ENCODE results near the gene PTGER1. TPM values are rescaled to one million over a fixed set of nuclear protein-coding genes. Genes with fewer than 3 reads are reported as not detected.

Gene PTGER1
- total RNA-seq, 2 experiments from 2014 or later, result 0.23 TPM; not detected in 1

- ChIA-PET CTCF (ENCODE audit: unreplicated experiment) (no interaction called here), POLR2A (interaction anchor here (0.6 to 1.6 kb wide), 2 partner anchors 20 to 62 kb away, joined by 3 to 5 read pairs; no protein-coding TSS in a partner anchor)
- DNase-seq (ENCODE audit: low spot score), result peak; percentile 88
- Histone ChIP-seq H3K79me2 (ENCODE audit: insufficient read depth, low read depth, low read length) (peaks cover 36% of the 10 kb centered on the region; the same call in 1 of the 2 replicates), H3K4me3 (ENCODE audit: low read depth, low read length, poor library complexity, severe bottlenecking) (peak overlapping the region; percentile 69), H3K36me3 (ENCODE audit: insufficient read depth, low read length) (peaks cover 45% of the 10 kb centered on the region), H3K4me1 (ENCODE audit: insufficient read depth, low read length, poor library complexity, severe bottlenecking) (peaks cover 36% of the 10 kb centered on the region), H3K27ac (ENCODE audit: low read depth, low read length, poor library complexity, severe bottlenecking) (peak overlapping the region; percentile 63), H4K20me1 (ENCODE audit: insufficient read depth, low read length) (no peaks in the 10 kb centered on the region), H3K9me3 (ENCODE audit: low read length) (no peaks in the 10 kb centered on the region), H2AFZ (ENCODE audit: low read length) (peak overlapping the region; percentile 54), H3K4me2 (ENCODE audit: low read length) (peak overlapping the region; percentile 89), H3K9me2 (ENCODE audit: insufficient read depth, low read length) (no peaks in the 10 kb centered on the region)
- BruUV-seq (replicated peaks), result no TSS peak
- TF ChIP-seq CTCF (conservative IDR thresholded peaks at IDR 0.05; ENCODE audit: low read length), result no peak
- TF ChIP-seq EZH2phosphoT487 (IDR thresholded peaks at IDR 0.05; ENCODE audit: borderline replicate concordance, low read depth, low read length), result no peak
- intact Hi-C loops (cut with micrococcal nuclease; ENCODE audit: unreplicated experiment), result no loop called here
Observed at GRCh38 chr19:14440049-14440448, 35.1 kb downstream of the PTGER1 start.

DNA sequence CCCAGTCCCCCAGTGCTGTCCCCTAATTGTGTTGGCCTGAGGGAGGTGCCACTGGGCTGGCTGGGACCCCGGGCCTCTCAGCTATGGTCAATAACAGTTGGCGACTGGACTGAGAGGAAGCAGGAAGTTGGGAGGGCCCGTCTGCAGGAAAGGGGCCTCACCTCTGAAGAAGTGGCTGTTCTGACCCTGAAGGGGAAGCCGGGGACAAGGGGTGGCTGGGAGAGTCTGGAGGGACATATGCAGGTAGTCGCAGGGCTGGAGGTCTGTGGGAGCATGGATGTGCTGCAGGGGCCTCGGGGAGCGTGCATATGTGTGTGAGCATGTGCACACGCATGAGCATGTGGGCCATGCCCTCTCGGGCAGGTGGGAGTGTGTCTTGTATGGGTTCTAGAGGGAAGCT, 36.1 kb downstream of the PTGER1 start:
- no TSS peak for BruUV-seq (replicated peaks)
- no peaks in the 10 kb centered on the region for H3K9me2 ChIP-seq (ENCODE audit: insufficient read depth, low read length)
- no peaks in the 10 kb centered on the region for H4K20me1 ChIP-seq (ENCODE audit: insufficient read depth, low read length)
- ChIA-PET POLR2A (interaction anchor here (0.5 to 0.6 kb wide), 2 partner anchors 60 to 84 kb away, joined by 3 to 4 read pairs; no protein-coding TSS in a partner anchor), CTCF (ENCODE audit: unreplicated experiment) (no interaction called here)
- H3K79me2 ChIP-seq (ENCODE audit: insufficient read depth, low read depth, low read length), result peaks cover 46% of the 10 kb centered on the region; the same call in 1 of the 2 replicates
- peaks cover 43% of the 10 kb centered on the region for H3K36me3 ChIP-seq (ENCODE audit: insufficient read depth, low read length)
- peak overlapping the region; percentile 63 for H3K27ac ChIP-seq (ENCODE audit: low read depth, low read length, poor library complexity, severe bottlenecking)
- no peaks in the 10 kb centered on the region for H3K9me3 ChIP-seq (ENCODE audit: low read length)
- H3K4me2 ChIP-seq (ENCODE audit: low read length), result peak overlapping the region; percentile 89
- H3K4me3 ChIP-seq (ENCODE audit: low read depth, low read length, poor library complexity, severe bottlenecking), result no peak overlapping the region
- peaks cover 47% of the 10 kb centered on the region for H3K4me1 ChIP-seq (ENCODE audit: insufficient read depth, low read length, poor library complexity, severe bottlenecking)
- no peak for DNase-seq (ENCODE audit: low spot score)
- no peak overlapping the region for H2AFZ ChIP-seq (ENCODE audit: low read length)
- intact Hi-C loops (cut with micrococcal nuclease; ENCODE audit: unreplicated experiment), result no loop called here
- TF ChIP-seq EZH2phosphoT487 (IDR thresholded peaks at IDR 0.05; ENCODE audit: borderline replicate concordance, low read depth, low read length), result no peak
- TF ChIP-seq CTCF (conservative IDR thresholded peaks at IDR 0.05; ENCODE audit: low read length), result 0 out of 2 replicates have a peak, but pooled peaks have one; percentile 10

- H3K4me1 ChIP-seq (ENCODE audit: insufficient read depth, low read length, poor library complexity, severe bottlenecking), result peaks cover 48% of the 10 kb centered on the region
- ChIA-PET CTCF (ENCODE audit: unreplicated experiment) (no interaction called here), POLR2A (no interaction called here)
- no peaks in the 10 kb centered on the region for H3K9me2 ChIP-seq (ENCODE audit: insufficient read depth, low read length)
- H3K27ac ChIP-seq (ENCODE audit: low read depth, low read length, poor library complexity, severe bottlenecking), result peak overlapping the region; percentile 6
- H4K20me1 ChIP-seq (ENCODE audit: insufficient read depth, low read length), result no peaks in the 10 kb centered on the region
- H3K36me3 ChIP-seq (ENCODE audit: insufficient read depth, low read length), result peaks cover 29% of the 10 kb centered on the region
- no peak overlapping the region for H3K4me2 ChIP-seq (ENCODE audit: low read length)
- peaks cover 53% of the 10 kb centered on the region; the same call in 1 of the 2 replicates for H3K79me2 ChIP-seq (ENCODE audit: insufficient read depth, low read depth, low read length)
- H2AFZ ChIP-seq (ENCODE audit: low read length), result no peak overlapping the region
- no TSS peak for BruUV-seq (replicated peaks)
- no peak overlapping the region for H3K4me3 ChIP-seq (ENCODE audit: low read depth, low read length, poor library complexity, severe bottlenecking)
- TF ChIP-seq EZH2phosphoT487 (IDR thresholded peaks at IDR 0.05; ENCODE audit: borderline replicate concordance, low read depth, low read length), result no peak
- no peak for TF ChIP-seq CTCF (conservative IDR thresholded peaks at IDR 0.05; ENCODE audit: low read length)
- intact Hi-C loops (cut with micrococcal nuclease; ENCODE audit: unreplicated experiment), result no loop called here
- DNase-seq (ENCODE audit: low spot score), result no peak
- no peaks in the 10 kb centered on the region for H3K9me3 ChIP-seq (ENCODE audit: low read length)
Observed at GRCh38 chr19:14437578-14438140, 37.5 kb downstream of the PTGER1 start.
